ENCODE data around the gene CDHR1.

GRCh38 chr10:84257343-84258020 is 63.1 kb downstream of the CDHR1 start:
- no peak for TF ChIP-seq CTCF (IDR thresholded peaks at IDR 0.05 in 2 of 3, conservative IDR thresholded peaks at IDR 0.05 in 1 of 3; ENCODE audit: control insufficient read depth in 2 of 3, extremely low read depth in 1 of 3, insufficient read depth in 1 of 3, low read depth in 3 of 3, low read length in 3 of 3)
- TF ChIP-seq CHD4 (IDR thresholded peaks at IDR 0.05), result no peak
- no peak for TF ChIP-seq ZNF687 (IDR thresholded peaks at IDR 0.05)
- no peak for TF ChIP-seq GABPA (IDR thresholded peaks at IDR 0.05; ENCODE audit: low read depth)
- no peak for TF ChIP-seq GATAD2B (conservative IDR thresholded peaks at IDR 0.05; ENCODE audit: low read depth)
- no peak for TF ChIP-seq YBX1 (IDR thresholded peaks at IDR 0.05)
- no peak for TF ChIP-seq RCOR1 (conservative IDR thresholded peaks at IDR 0.05; ENCODE audit: low read depth, low read length)
- TF ChIP-seq CUX1 (IDR thresholded peaks at IDR 0.05; ENCODE audit: insufficient replicate concordance, low read depth, low read length), result no peak
- no peak for TF ChIP-seq EZH2 (IDR thresholded peaks at IDR 0.05; ENCODE audit: borderline replicate concordance, control insufficient read depth, low read depth, low read length)
- TF ChIP-seq EGR1 (IDR thresholded peaks at IDR 0.05; ENCODE audit: borderline replicate concordance in 1 of 2, low read depth in 2 of 2, low read length in 2 of 2), result no peak
- TF ChIP-seq ETV6 (conservative IDR thresholded peaks at IDR 0.05 in 1 of 2, IDR thresholded peaks at IDR 0.05 in 1 of 2; ENCODE audit: borderline replicate concordance in 1 of 2, low read depth in 1 of 2), result no peak
- TF ChIP-seq TBL1XR1 (IDR thresholded peaks at IDR 0.05; ENCODE audit: low read depth, low read length), result no peak
- no peak for TF ChIP-seq JUND (IDR thresholded peaks at IDR 0.05; ENCODE audit: low read depth, low read length)
- no peak for TF ChIP-seq KAT2A (conservative IDR thresholded peaks at IDR 0.05; ENCODE audit: control insufficient read depth, low read depth, low read length)
